HG03196 (cell line): ENCODE measurements around the gene GOLT1B.

Experiments
- ATAC-seq: cut with Tn5 transposase; IDR thresholded peaks from one replicate; pipeline ENCODE4 v1.9.1; 2021; ENCODE audit not compliant: unreplicated experiment

The GOLT1B gene

DNA sequence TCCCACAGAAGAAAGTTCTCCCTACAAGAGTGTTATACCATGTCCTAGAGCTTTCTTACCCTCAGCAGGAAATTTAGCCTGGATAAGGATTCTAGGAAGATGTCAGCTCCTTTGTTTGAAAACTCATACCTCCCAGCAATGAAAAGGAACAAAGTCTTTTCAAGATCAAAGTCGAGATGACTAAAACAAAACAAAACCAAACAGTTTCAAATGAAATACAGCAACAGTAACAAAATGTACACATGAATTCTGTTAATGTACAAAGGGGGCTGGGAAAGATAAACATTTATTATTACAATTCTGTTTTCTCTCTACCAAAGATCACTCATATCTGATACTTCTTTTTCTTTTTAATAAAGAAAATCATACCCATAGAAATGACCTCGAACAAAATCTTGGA, 61.3 kb downstream of the GOLT1B start:
- ATAC-seq: no peak

DNA sequence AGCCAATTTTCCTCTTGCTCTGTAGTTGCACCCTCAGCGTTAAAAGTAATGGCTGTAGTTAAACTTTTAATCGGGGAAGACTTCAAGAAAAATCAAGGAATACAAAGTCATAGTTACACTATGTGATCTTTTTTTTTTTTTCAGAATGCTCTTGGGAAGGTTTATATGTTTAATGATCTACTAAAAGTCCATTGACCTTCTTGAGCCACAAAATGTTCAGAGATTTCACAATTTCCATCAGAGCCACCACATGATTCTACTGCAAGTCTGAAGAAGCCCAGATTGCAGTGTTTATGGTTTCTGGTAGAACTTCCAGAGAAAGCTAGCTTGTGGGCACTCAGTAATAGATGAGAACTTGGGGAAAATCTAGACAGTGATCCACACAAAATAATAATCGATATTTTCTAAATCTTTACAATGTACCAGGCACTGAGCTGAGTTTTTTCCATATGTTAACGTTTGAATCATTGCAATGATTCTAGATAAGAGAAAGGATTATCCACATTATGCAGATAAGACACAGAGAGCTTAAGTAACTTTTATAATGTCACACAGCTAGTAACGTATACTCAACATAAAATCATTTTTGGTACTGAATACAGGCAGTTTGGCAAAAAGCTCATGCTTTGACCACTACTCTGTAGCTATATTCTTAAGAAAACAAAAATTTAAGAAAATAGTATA, 64.8 kb downstream of the GOLT1B start:
- no peak for ATAC-seq

DNA sequence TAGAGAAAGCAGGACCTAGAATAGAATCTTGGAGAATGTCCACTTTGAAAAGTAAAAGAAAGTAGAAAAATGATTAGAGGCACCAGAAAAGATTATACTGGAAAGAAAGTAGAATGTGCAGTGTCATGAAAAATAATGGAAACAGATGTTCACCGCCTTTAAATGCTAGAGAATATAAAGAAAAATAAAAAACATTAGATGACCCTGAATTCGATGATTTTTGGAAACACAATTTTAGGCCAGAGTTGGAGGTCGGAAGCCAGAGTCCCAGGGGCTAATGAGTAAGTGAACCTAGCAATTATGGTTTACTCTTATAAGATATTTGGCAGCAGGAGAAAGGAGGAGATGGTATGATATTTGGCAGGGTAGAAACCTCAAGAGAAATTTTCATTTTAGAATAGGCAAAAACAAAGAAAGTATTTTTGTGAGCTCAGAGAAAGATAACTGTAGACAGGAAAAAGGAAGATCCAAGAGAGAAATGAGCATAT, 65.4 kb downstream of the GOLT1B start:
- ATAC-seq: no peak
